KOPT-K1 (cell line): ENCODE measurements around the gene ATP8A2.
A peak's percentile ranks its signal among the peaks of the same experiment; 100 is the strongest.

Source experiments
- H3K27ac ChIP-seq: fragments of 200-600 bp; sonication (generic); 2 replicates; pipeline ENCODE4 v1.5.1; 2016; ENCODE audit warnings: antibody characterized with exemption, mild to moderate bottlenecking, low read depth, low read length; ENCODE audit not compliant: poor library complexity, severe bottlenecking
- H3K36me3 ChIP-seq: fragments of 200-600 bp; sonication (generic); 2 replicates; pipeline ENCODE4 v1.5.1; 2017; ENCODE audit warnings: antibody characterized with exemption, mild to moderate bottlenecking, low read length, moderate library complexity; ENCODE audit not compliant: insufficient read depth
- H3K9me3 ChIP-seq: fragments of 200-600 bp; sonication (generic); 2 replicates; pipeline ENCODE4 v1.5.1; 2017; ENCODE audit warnings: antibody characterized with exemption, low read length, mild to moderate bottlenecking; ENCODE audit not compliant: insufficient read depth, poor library complexity, severe bottlenecking

ATP8A2 gene

DNA sequence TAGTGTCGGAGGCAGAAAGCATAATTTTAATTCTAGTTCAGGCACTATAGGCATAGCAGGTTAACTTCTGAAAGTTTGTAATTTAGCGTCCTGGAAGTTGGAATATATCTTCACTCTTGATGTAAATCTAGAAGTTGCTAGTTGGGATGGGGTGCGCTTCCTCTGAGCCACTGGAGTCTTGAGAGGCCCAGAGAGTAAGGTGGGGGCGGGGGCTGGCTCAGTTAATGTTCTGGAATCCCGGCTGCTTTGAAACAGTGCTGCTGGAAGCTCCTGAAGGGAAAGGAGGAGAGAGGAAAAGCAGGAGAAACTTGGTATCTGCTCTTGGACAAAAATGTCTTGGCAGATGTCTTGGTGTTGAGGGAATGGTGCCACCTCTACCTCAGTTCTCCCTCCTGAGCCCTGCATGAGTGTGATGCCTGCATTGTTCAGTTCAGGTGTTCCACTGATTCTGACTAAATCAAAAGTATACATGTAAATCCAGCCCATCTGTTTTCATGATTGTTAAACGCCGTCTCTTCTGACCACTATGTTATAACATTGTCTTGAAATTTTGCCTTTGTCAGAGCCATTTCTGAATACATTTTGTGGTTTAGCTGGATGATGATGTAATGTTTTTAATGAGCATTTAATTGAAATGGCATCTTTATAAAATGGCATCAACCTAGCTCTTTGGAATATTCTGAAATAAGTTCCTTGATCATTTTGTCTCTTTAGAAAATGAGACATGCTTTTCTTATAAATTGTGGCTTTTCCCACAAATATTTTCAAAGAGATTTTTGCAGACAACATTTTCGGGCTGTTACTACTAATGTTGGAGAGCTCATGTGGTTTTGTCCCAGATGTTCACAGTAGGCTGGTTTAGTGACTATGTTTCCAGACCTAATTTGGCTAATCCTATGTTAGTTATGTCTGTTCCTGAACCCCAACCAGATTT, 477.3 kb downstream of the ATP8A2 start:
- Histone ChIP-seq H3K36me3 (no peaks in the 10 kb centered on the region), H3K27ac (peak overlapping the region; percentile 83), H3K9me3 (no peaks in the 10 kb centered on the region)

DNA sequence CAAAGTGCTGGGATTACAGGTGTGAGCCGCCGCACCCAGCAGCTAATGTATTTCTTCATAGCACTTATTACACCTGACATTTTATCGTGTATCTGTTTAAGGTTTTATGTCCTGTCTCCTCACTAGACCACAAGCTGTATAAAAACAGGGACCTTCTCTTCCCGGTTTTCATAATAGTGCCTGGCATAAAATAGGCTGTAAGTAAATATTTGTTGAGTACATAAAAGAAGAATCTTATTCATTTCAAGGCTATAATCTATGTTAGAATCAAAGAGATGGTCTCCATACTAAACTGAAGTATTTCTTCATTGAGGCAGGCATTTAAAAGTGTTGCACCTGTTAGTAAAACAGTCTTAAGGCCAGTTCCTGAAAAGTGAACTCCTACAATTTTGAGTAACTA, 486.1 kb downstream of the ATP8A2 start:
- Histone ChIP-seq H3K27ac (no peak overlapping the region), H3K36me3 (no peaks in the 10 kb centered on the region), H3K9me3 (no peaks in the 10 kb centered on the region)

DNA sequence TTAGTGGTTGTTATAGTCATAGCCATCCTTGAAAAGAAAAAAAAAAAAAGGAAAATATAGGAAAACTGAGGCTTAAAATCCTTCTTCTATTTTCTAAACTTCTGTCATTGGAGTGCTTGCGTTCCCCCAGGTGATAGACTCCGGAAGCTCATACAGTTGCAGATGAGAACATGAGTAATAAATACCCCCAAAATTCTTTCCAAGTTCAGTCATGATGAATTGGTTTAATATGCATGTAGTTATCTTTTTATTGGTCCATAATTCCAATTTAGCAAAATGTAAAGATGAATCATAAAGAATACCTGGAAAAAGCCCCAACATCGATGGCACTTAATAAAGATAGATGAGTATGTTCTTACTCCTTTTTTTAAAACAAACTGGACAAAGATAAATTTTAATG, 487.8 kb downstream of the ATP8A2 start:
- Histone ChIP-seq H3K9me3 (no peaks in the 10 kb centered on the region), H3K27ac (no peak overlapping the region), H3K36me3 (no peaks in the 10 kb centered on the region)

- H3K9me3 ChIP-seq: no peaks in the 10 kb centered on the region
- H3K27ac ChIP-seq: no peak overlapping the region
- no peaks in the 10 kb centered on the region for H3K36me3 ChIP-seq
These were observed 488.5 kb downstream of the ATP8A2 start for GRCh38 chr13:25860265-25860664.

- no peaks in the 10 kb centered on the region for H3K36me3 ChIP-seq
- no peaks in the 10 kb centered on the region for H3K9me3 ChIP-seq
- no peak overlapping the region for H3K27ac ChIP-seq
These were observed 489.1 kb downstream of the ATP8A2 start for GRCh38 chr13:25860862-25861261.

DNA sequence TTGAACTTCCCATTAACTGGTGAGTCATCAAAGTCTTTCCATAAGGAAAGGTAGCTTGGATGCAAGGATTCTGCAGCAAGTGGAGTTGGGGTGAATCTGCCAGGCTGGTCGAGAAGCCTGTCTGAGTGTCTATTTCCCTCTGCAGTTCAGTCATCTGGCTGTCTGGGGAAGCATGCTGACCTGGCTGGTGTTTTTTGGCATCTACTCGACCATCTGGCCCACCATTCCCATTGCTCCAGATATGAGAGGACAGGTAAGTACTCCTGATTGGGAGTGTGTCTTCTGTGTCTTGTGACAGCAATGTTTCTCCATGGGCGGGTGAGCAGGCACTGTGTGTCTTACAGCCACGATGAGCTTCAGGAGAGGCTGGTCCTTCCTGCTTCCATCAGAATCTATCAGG, 490.4 kb downstream of the ATP8A2 start:
- no peak overlapping the region for H3K27ac ChIP-seq
- no peaks in the 10 kb centered on the region for H3K36me3 ChIP-seq
- no peaks in the 10 kb centered on the region for H3K9me3 ChIP-seq

- no peaks in the 10 kb centered on the region for H3K9me3 ChIP-seq
- no peaks in the 10 kb centered on the region for H3K36me3 ChIP-seq
- peak overlapping the region; percentile 9 for H3K27ac ChIP-seq
These were observed 492.3 kb downstream of the ATP8A2 start for GRCh38 chr13:25864116-25864515.

- Histone ChIP-seq H3K36me3 (no peaks in the 10 kb centered on the region), H3K9me3 (no peaks in the 10 kb centered on the region), H3K27ac (peak overlapping the region; percentile 9)
These were observed 493.2 kb downstream of the ATP8A2 start for GRCh38 chr13:25864936-25865335.

DNA sequence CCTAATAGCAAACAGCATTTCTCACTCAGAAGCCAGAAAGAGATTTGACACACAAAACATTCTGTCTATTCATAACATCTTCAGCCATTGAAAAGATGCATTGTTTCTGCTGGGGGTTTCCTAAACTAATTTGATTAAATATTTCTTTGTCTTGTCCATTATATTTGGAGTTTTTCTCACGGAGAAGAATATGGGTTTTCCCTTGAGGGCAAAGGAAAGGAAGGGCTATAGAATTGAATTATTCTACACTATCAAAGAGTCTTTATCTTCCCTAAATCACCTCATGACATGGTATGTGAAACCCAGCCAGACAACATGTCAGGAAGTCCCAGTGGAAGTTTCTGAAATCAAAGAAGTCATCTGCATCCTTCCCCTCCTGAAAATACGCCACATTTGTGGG, 493.6 kb downstream of the ATP8A2 start:
- H3K36me3 ChIP-seq: no peaks in the 10 kb centered on the region
- H3K27ac ChIP-seq: no peak overlapping the region
- no peaks in the 10 kb centered on the region for H3K9me3 ChIP-seq

DNA sequence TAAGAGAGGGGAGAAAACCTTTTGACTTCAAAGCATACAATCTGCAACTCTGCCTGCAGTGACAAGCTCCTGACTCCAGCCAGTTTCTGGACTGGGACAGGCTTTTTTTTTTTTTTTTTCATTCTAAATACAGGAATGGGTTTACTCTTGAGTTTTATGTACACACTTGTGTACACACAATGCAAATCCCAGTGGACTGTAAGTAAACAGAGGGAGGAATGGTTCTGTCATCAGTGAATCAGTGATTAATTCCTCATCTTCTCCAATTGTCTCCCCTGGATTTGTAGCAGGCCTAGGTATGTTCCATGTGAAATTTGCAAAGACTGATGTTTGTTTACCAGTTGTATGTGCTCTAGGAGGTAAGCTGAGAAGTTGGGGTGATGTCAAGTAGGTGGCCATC, 495.3 kb downstream of the ATP8A2 start:
- Histone ChIP-seq H3K9me3 (no peaks in the 10 kb centered on the region), H3K27ac (peak overlapping the region; percentile 99)

GRCh38 chr13:25868490-25868889, 496.7 kb downstream of the ATP8A2 start:
- Histone ChIP-seq H3K9me3 (no peaks in the 10 kb centered on the region), H3K27ac (peak overlapping the region; percentile 99), H3K36me3 (no peaks in the 10 kb centered on the region)

More for the DNA sequence above, 495.3 kb downstream of the ATP8A2 start:
- no peaks in the 10 kb centered on the region for H3K36me3 ChIP-seq

- Histone ChIP-seq H3K36me3 (no peaks in the 10 kb centered on the region), H3K9me3 (no peaks in the 10 kb centered on the region), H3K27ac (peak overlapping the region; percentile 99)
These were observed 498.2 kb downstream of the ATP8A2 start for GRCh38 chr13:25869941-25870340.

GRCh38 chr13:25871389-25872125, 499.8 kb downstream of the ATP8A2 start:
- Histone ChIP-seq H3K36me3 (no peaks in the 10 kb centered on the region), H3K27ac (peak overlapping the region; percentile 99), H3K9me3 (no peaks in the 10 kb centered on the region)

DNA sequence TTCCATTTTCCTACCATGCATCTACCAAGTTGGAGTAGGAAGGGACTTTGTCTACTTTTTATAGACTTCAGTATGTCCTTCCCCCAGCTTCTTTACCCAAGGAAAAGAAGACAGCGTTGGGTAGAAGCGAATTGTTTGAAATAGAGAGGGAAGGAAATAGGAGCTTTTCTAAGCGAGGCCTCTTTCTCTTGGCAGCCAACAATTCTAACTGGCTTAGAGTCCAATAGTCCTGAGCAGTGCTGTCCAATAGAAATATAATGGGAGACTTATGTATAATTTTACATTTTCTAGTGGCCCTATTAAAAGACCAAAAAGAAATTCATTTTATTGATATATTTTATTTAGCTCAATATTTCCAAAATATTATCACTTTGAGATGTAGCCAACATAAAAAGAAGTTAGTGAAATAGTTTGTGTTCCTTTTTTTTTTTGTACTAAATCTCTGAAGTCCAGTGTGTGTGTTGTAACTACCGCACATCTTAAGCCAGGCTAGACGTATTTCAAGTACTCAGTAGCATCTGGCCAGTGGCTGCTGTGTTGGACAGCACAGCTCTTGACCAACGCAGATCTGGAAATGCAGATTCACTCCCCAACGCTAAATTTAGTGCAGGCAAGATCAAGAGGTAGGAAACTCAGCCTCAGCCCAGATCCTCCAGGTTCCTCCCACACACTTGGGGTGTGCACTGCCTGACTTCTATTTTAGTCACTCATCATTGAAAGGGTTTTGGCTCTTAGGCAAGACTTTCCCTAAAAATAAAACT, 500.9 kb downstream of the ATP8A2 start:
- Histone ChIP-seq H3K36me3 (no peaks in the 10 kb centered on the region), H3K27ac (peak overlapping the region; percentile 99), H3K9me3 (no peaks in the 10 kb centered on the region)

- Histone ChIP-seq H3K9me3 (no peaks in the 10 kb centered on the region), H3K27ac (peak overlapping the region; percentile 99), H3K36me3 (no peaks in the 10 kb centered on the region)
These were observed 501.5 kb downstream of the ATP8A2 start for GRCh38 chr13:25873242-25873612.
